Bronchus fibroblast of lung (primary cell): Measurements from ENCODE around the gene ZNF492. TPM values are rescaled to one million over a fixed set of nuclear protein-coding genes. Genes with fewer than 3 reads are reported as not detected.

Experiments used
- total RNA-seq: library from RNA; depleted of rRNA; stranded (reverse); fragments of >200 nt; gene quantifications from 2 replicates; pipeline ENCODE4 v1.2.3, GENCODE V29; 2015

The ZNF492 gene
- 0.84 and 1.0 TPM in 2 replicates for total RNA-seq

DNA sequence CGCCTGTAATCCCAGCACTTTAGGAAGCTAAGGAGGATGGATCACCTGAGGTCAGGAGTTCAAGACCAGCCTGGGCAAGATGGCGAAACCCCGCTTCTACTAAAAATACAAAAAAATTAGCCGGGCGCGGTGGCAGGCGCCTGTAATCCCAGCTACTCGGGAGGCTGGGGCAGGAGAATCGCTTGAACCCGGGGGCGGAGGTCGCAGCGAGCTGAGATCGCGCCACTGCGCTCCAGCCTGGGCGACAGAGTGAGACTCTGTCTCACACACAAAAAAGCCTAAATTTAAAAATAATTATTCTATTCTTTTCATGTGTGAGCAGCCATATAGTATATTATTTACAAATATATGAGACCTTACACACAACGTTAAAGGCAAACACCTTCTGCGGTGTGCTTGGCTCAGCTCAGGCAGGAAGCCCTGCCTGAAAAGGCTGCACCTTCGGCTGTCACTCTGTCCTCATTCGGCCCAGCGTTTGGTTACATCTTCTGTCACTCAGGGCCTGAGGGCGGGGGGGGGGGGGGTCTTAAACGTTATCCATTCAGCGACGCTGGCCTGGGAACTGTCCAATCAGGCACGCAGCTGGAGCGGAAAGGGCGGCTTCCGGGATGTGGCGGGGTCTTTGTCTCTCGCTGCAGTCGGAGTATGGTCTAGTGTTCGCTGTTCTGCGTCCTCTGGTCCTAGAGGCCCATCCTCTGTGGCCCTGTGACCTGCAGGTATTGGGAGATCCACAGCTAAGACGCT lies at the start of gene ZNF492:
TSS of gene ZNF492 (plus strand) at position 619 of the 744 bp plus-strand sequence. CDS start 19,076 bp downstream, outside the sequence.

Other genes starting within 250 kb of the ZNF492 start
- gene ZNF98, start 212.0 kb upstream of the ZNF492 start, total RNA-seq, result not detected in 2 replicates
- not detected in 2 replicates for gene ZNF99, start 149.8 kb downstream of the ZNF492 start, total RNA-seq
- gene ZNF723, start 198.0 kb downstream of the ZNF492 start, total RNA-seq, result not detected in 2 replicates